Gastrocnemius medialis (tissue), 4 donors: ENCODE measurements around the gene MRAS. TPM values are rescaled to one million over a fixed set of nuclear protein-coding genes. Genes with fewer than 3 reads are reported as not detected.
"Not testable (repeated sequence)": the region's sequence is repeated elsewhere in the genome, so short reads cannot be mapped to it uniquely, and the experiment has no call there.

ENCODE experiments used
- ATAC-seq, 2 donors: fragments of 150-250 bp; one replicate each; pipeline ENCODE4 v1.9.1; 2016
- DNase-seq, 2 donors: peaks; one replicate each; pipeline ENCODE4 v3.0.0-alpha.2; 2019
- H3K27ac ChIP-seq, 4 donors: fragments of 200-600 bp; sonication (generic); 1 replicate in 1 of 4; 2 replicates in 3 of 4; pipeline ENCODE4 v1.5.1; 2016 to 2018; ENCODE audit warnings: mild to moderate bottlenecking in 2 of 4, moderate library complexity in 1 of 4
- H3K27me3 ChIP-seq, 3 donors: fragments of 200-600 bp; sonication (generic) in 2 of 3; 1 replicate in 1 of 3; 2 replicates in 2 of 3; pipeline versions ENCODE4 v1.5.1 to v1.6.0; 2016 to 2019; ENCODE audit warnings: mild to moderate bottlenecking in 1 of 3, moderate library complexity in 1 of 3
- H3K36me3 ChIP-seq, 2 donors: fragments of 200-600 bp; sonication (generic) in 1 of 2; one replicate each; pipeline ENCODE4 v1.5.1; 2017 to 2018
- H3K4me1 ChIP-seq, 2 donors: fragments of 200-600 bp; sonication (generic) in 1 of 2; one replicate each; pipeline ENCODE4 v1.5.1; 2016 to 2017; ENCODE audit warnings: mild to moderate bottlenecking in 2 of 2
- H3K4me3 ChIP-seq, 4 donors: fragments of 200-600 bp; sonication (generic) in 3 of 4; 1 replicate in 1 of 4; 2 replicates in 3 of 4; pipeline ENCODE4 v1.5.1; 2016 to 2019; ENCODE audit warnings: mild to moderate bottlenecking in 2 of 4
- H3K9me3 ChIP-seq, 3 donors: fragments of 200-600 bp; sonication (generic) in 2 of 3; 1 replicate in 1 of 3; 2 replicates in 2 of 3; pipeline ENCODE4 v1.5.1; 2016 to 2019
- CTCF ChIP-seq, 5 experiments: fragments of 450-650 bp in 3 of 5; fragments of 200-600 bp in 2 of 5; sonication (generic) in 2 of 5; IDR thresholded peaks in 4 of 5; conservative IDR thresholded peaks in 1 of 5; 1 replicate in 4 of 5; 2 replicates in 1 of 5; pipeline ENCODE4 v1.5.1; 2016 to 2019; ENCODE audit warnings: antibody characterized with exemption in 5 of 5, mild to moderate bottlenecking in 3 of 5, moderate library complexity in 3 of 5
- POLR2A ChIP-seq, 2 donors: fragments of 450-650 bp; IDR thresholded peaks; one replicate each; pipeline ENCODE4 v1.6.1; 2017; ENCODE audit warnings: antibody characterized with exemption in 2 of 2, mild to moderate bottlenecking in 2 of 2, moderate library complexity in 2 of 2
- in situ Hi-C, 4 donors: fragments of 200-750 bp; cut with MboI; loops; one replicate each; pipeline versions ENCODE4 v1.15.0 to v1.8.0; 2017; ENCODE audit warnings: low sequenced_read_pairs in 4 of 4
- intact Hi-C: fragments of 100-400 bp; cut with DNase I; formaldehyde crosslinking; loops from one replicate; pipeline ENCODE4 v1.15.1; 2023; ENCODE audit warnings: low total_unique reads
- total RNA-seq, 4 donors: library from RNA; depleted of rRNA; stranded (reverse); fragments of >200 nt; gene quantifications; one replicate each; pipeline versions ENCODE4 v1.1.0 to v1.2.3, GENCODE V29; 2016

The MRAS gene
- total RNA-seq, 4 donors from 2014 or later, result 45.8 to 149 (median 57.7) TPM

- intact Hi-C loops, result no loop called here
- TF ChIP-seq CTCF (IDR thresholded peaks at IDR 0.05 in 4 of 5, conservative IDR thresholded peaks at IDR 0.05 in 1 of 5) (no peak), POLR2A (IDR thresholded peaks at IDR 0.05) (no peak)
- Histone ChIP-seq H3K27me3 (no peaks in the 10 kb centered on the region), H3K36me3 (peaks cover 0 to 15% of the 10 kb centered on the region in 2 donors), H3K4me1 (peaks cover 0 to 6% of the 10 kb centered on the region in 2 donors), H3K9me3 (no peaks in the 10 kb centered on the region), H3K27ac (no peak overlapping the region), H3K4me3 (no peak overlapping the region)
- in situ Hi-C loops, result loop anchor here in 3 of 4 donors (25.0 kb wide), 1 partner anchor 503 kb away; no protein-coding TSS in a partner anchor
- DNase-seq (no peak), ATAC-seq (peak; percentile 36 to 52)
Observed at GRCh38 chr3:138408751-138409570, 60.6 kb downstream of the MRAS start.

GRCh38 chr3:138412821-138413551, 64.6 kb downstream of the MRAS start:
- ATAC-seq, result no peak

GRCh38 chr3:138416236-138416635, 67.9 kb downstream of the MRAS start:
- not testable (repeated sequence) for H3K9me3 ChIP-seq, H3K27me3 ChIP-seq, ATAC-seq, H3K27ac ChIP-seq, DNase-seq, H3K4me3 ChIP-seq, H3K36me3 ChIP-seq
- peaks cover 7 to 10% of the 10 kb centered on the region in 2 donors for H3K4me1 ChIP-seq
- in situ Hi-C loops (loop anchor here in 3 of 4 donors (25.0 kb wide), 1 partner anchor 496 kb away; no protein-coding TSS in a partner anchor), intact Hi-C loops (loop anchor here (5.0 kb wide), 2 partner anchors 84 to 506 kb away; no protein-coding TSS in a partner anchor)

More at GRCh38 chr3:138412821-138413551, 64.6 kb downstream of the MRAS start:
- H3K36me3 ChIP-seq, result no peaks in the 10 kb centered on the region
- H3K27me3 ChIP-seq, result no peaks in the 10 kb centered on the region
- in situ Hi-C loops (loop anchor here in 3 of 4 donors (25.0 kb wide), 1 partner anchor 499 kb away; no protein-coding TSS in a partner anchor), intact Hi-C loops (loop anchor here (1.0 kb wide), 1 partner anchor 13 kb away; no protein-coding TSS in a partner anchor)
- TF ChIP-seq CTCF (IDR thresholded peaks at IDR 0.05 in 4 of 5, conservative IDR thresholded peaks at IDR 0.05 in 1 of 5) (no peak), POLR2A (IDR thresholded peaks at IDR 0.05) (no peak)
- no peak overlapping the region for H3K27ac ChIP-seq
- H3K4me3 ChIP-seq, result no peak overlapping the region
- DNase-seq, result no peak
- peaks cover 4 to 6% of the 10 kb centered on the region in 2 donors for H3K4me1 ChIP-seq
- H3K9me3 ChIP-seq, result no peaks in the 10 kb centered on the region

GRCh38 chr3:138417559-138417982, 69.2 kb downstream of the MRAS start:
- in situ Hi-C loops (loop anchor here in 3 of 4 donors (25.0 kb wide), 1 partner anchor 495 kb away; no protein-coding TSS in a partner anchor), intact Hi-C loops (loop anchor here (5.0 kb wide), 2 partner anchors 85 to 505 kb away; no protein-coding TSS in a partner anchor)
- H3K4me1 ChIP-seq, result peaks cover 7 to 10% of the 10 kb centered on the region in 2 donors
- no peak for TF ChIP-seq POLR2A (IDR thresholded peaks at IDR 0.05)
- TF ChIP-seq CTCF (IDR thresholded peaks at IDR 0.05 in 4 of 5, conservative IDR thresholded peaks at IDR 0.05 in 1 of 5), result peak; percentile 83 to 93 (median 86)
- H3K27me3 ChIP-seq, result no peaks in the 10 kb centered on the region
- no peak overlapping the region for H3K4me3 ChIP-seq
- no peaks in the 10 kb centered on the region for H3K9me3 ChIP-seq
- no peak overlapping the region for H3K27ac ChIP-seq
- peak; percentile 85 to 96 for ATAC-seq
- DNase-seq, result peak; percentile 64 to 77
- no peaks in the 10 kb centered on the region for H3K36me3 ChIP-seq
